GM03348 (cell line): ENCODE measurements around the gene TMPRSS9.

ENCODE experiments used
- DNase-seq: peaks from one replicate; pipeline ENCODE4 v3.0.0; 2012; ENCODE audit warnings: low spot score

TMPRSS9 gene

DNA sequence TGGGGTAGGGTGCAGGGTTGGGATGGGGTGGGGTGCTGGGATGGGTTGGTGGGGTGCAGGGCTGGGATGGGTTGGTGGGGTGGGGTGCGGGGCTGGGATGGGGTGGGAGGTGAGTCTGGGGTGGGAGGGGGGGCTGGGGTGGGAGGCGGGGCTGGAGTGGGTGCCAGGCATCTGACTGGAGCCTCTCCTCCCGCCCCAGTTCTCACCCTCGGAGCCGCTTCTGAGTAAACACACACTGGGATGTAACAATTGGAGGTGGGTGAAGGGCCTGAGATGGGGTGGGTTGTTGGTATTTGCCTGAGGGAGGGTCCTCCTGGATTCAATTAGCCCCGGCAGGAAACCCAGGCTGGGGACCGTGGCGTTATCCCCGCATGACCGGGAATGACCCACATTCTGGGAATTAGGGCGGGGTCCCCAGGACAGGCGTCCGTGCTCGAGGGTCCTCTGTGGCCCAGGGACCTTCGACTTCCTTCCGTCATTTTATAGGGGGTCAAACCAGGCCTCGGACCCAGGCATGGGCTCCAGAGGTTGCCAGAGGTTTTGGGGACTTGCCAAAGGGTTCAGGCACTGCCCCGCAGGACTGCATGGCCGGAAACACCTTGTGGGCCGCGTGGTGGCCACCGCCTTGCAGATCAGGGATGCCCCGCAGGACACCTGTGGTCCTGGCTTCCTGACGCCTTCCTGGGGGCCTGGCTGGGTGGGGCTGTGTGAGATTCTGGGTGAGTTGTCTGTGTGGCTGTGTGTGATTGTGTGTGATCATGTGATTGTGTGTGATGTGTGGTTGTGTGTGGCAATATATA, 1.4 kb downstream of the TMPRSS9 start:
- no peak for DNase-seq

DNA sequence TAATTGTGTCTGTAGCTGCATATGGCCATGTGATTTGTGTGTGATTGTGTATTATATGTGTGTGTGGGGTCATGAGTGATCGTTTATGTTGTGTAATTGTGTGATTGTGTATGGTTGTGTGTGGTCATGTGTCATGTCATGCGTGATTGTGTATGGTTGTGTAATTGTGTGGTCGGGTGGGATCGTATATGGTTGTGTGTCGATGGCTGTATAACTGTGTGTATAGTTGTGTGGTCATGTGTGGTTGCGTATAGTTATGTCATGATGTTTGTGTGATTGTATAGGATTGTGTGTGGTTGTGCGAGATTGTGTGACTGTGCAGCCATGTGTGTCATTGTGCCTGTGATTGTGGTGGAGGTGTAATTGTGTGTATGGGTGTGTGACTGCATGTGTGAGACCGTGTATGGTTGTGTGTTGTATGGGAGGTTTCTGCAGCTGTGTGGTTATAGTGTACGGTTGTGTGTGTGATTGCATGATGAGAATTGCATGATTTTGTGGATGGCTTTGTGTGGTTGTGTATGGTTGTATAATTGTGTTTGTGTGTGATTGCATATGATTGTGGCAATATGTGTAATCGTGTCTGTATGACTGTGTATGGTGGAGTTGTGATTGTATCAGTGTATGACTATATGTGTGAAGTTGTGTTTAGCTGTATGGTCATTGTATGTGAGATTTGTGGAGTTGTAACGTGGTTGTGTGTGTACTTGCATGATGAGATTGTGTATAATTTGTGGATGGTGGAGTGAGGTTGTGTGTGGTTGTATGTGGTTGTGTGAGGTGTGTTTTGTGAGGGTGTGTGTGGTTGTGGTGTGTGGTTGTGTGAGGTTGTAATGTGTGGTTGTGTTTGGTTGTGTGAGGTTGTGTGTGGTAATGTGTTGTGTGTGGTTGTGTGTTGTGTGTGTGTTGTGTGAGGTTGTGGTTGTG, 2.2 kb downstream of the TMPRSS9 start:
- no peak for DNase-seq

DNA sequence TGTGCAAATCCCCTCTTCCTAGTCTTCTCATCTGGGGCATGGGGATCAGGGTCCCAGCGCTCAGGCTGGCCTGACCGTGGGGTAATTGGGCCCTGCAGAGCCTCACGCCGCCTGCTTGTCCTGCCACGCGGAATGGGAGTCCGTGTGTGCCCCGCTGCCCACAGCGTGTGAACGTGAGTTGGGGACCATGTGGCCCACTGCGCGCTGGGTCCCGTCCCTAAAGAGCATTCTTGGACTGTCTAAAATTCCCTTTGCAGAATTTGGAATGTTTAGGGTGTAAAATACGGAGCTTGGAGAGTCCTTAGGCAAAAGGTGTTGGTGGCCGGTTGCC, 2.9 kb downstream of the TMPRSS9 start:
- no peak for DNase-seq

DNA sequence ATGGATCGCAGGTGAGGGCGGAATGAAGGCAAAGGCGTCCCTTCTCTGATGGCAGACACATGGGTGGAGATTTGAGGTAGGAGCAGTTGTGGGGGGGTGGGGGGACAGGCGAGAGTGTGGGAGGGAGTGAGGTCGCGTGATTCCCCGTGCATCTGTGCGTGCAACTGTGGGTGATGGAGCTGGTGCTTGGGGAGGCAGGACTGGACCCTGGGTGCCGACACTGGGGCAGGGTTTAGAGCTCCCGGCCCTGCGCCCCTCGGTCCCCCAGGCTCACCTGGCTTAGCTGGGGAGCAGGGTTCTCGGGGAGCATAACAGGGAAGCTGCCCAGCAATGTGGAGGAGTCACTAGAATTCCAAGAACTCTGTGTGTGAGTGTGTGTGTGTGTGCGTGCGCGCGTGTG, 3.4 kb downstream of the TMPRSS9 start:
- no peak for DNase-seq

DNA sequence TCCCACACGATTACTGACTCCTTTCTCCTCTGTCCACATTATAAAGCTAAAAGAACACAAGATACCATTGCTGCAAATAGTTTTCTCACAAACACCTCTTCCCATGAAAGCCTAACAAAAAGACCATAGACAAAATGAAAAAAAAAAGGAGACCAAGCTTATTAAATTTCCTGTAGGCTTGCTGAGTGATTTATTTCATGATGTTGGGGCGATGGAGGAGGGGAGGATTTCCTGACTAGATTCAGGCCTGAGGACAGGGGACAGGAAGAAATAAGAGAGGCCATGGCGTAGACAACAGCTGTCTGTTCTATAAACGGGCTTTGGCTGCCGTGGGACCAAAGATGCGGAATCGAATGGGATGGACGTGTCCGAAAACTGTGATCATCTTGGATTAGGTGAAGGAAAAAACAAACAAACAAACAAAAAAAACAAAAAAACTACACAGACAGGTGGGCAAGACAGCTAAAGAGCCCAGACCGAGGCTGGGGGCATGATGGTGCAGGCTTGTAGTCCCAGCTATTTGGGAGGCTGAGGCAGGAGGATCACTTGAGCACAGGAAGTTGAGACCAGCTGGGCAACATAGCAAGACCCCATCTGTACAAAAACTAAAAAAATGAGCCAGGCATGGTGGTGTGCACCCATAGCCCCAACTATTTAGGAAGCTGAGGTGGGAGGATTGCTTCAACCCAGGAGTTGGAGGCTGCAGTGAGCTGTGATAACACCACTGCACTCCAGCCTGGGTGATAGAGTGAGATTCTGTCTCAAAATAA, 5.3 kb downstream of the TMPRSS9 start:
- no peak for DNase-seq

DNA sequence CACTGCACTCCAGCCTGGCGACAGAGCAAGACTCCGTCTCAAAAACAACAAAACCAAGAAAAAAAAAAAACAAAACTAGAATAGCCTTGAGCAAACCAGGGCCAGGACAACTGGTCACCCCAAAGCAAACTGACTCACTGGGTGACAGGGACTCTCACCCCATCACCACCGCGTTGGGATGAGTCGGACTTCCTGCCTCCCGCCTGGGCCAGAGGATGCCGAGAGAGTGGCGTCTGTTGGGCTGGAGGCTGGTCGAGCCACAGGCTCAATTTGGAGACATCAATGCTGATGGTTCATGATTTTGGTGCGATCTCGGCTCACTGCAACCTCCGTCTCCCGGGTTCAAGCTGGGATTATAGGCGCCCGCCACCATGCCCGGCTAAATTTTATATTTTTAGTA, 11.6 kb downstream of the TMPRSS9 start:
- DNase-seq: peak; percentile 51

DNA sequence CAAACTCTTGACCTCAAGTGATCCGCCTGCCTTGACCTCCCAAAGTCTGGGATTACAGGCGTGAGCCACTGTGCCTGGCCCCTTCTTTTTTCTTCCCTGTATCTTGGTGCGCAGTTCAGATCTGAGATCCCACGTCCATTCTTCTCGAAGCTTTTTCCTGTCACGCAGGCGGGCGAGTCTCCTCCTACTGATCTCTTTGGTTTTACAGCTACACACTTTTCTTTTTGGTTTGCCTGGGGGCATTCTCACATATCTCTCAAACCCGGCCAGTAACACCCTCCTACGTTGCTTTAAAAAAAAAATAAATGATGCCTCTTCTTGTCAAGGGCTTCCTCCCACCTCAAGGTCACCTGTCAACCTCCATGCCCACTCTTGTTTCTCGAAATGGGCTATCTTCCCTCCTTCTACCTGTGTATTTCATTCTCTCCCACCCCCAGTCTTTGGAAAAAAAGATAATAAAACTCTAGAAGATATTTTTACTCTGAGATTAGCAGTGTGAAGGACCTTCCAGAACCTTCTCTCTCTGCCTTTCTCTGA, 12.1 kb downstream of the TMPRSS9 start:
- DNase-seq: no peak

DNA sequence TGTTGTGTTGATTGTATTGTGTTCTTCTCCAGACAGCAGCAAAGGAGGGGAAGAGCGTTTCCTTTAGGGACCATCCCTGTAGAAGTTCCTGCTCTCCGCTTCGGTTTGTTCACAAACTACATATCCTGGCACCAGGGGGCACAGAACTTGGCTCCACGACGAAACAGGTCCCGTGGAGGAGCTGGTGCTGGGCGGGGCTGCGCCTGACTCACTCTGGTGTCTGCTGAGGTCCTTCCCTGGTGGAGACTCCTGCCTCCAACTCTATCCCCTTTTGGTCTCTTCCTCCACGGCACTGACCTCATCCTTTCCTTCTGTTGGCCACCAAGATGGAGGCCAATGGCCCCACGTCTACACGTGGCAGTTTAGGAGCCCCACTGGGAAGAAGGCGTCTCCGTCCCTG, 14.7 kb downstream of the TMPRSS9 start:
- DNase-seq: no peak

DNA sequence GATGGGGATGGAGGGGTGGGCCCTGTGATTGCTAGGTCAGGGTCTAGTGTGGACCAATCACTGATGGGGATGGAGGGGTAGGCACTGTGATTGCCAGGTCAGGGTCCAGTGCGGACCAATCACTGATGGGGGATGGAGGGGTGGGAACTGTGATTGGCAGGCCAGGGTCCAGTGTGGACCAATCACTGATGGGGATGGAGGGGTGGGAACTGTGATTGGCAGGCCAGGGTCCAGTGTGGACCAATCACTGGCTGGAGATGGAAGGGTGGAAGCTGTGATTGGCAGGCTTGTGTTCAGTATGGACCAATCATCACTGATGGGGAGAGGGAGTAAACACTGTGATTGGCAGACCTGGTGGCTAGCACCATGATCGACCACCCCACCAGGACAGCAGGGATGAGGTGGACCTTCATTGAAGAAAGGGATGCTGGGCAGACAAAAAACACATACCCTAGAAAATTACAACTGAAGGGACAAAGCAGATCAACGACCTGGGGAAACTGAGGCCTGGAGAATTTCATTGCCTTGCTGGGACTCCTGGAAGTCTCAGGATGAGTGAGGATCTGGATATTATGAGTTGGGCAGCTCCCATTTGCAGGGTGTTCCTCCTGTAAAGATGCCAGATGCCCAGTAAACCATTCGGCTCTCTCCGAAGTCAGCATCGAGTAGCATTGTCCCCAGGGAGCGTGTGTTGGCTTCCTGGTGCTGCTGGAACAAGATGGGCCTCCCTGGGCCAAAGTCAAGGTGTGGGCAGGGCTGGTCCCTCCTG, 15.5 kb downstream of the TMPRSS9 start:
- DNase-seq: no peak

DNA sequence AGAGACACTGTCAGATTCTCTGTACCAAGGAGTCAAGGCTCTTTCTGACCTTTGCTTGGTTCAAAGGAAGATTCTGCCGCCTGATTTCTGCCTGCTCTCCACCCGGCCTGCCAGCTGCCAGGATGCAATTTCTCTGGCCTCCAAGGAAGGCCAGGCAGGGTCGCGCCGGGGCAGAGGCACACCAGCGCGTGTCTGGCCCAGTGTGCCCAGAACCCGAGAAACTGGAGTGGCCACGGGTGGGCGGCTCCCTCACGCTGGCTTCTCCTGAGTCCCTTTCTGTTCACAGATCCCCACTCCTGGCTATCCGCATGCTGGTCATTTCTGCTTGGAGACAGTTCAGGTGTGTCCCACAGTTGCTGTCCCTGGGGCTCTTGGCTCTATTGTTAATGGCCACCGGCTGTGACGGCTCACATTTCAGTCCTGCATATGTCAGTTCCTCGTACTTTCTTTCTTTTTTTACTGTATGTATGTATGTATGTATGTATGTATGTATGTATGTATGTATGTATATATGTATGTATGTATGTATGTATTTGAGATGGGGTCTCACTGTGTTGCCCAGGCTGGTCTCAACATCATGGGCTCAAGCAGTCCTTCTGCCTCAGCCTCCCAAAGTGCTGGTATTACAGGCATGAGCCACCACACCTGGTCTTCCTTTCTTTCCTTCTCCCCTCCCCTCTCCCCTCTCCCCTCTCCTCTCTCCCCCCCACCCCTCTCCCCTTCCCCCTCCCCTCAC, 16.9 kb downstream of the TMPRSS9 start:
- no peak for DNase-seq

DNA sequence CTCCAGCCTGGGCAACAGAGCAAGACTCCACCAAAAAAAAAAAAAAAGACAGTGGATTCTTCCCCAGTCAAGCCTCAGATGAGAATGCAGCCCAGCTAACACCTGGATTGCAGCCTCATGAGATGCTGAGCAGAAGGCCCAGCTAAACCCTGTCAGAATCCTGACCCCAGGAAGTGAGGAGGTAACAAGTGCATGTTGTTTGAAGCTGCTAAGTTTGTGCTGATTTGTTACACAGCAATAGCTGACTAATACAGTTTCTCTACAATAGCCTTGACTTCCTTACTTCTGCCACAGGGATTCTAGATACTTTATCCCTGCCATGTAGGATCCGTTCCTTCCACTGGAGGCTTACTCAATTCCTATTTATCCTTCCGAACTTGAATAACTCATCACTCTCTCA, 20.5 kb downstream of the TMPRSS9 start:
- DNase-seq: no peak

DNA sequence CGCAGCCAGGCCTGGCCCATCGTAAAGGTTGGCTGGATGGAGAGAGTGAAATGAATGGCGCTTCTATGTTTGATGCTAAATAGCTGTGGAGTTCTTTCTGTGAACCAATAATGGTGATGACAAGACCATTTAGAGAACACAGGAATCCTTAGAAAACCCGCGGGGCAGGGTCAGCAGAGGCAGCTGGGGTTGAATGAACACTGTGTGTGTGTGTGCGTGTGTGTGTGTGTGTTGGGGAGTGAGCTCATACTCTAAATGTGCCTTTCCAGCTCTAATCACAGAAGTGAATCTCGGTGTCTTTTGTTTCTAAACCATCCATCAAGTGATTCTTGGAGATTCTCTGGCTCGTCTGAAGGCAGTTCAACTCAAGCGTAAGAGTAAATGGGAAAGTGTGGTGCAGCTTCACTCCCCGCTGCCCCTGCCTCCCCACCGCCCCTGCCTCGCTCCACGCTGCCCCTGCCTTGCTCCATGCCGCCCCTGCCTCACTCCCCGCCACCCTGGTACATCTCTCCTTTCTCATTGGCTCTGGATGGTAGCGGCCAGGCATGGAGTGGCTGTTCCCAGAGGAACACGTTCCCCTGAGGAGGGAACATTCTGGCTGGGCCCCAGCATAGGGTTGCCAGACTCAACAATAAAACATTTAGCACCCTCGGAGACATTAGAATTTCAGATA, 21.2 kb downstream of the TMPRSS9 start:
- no peak for DNase-seq

DNA sequence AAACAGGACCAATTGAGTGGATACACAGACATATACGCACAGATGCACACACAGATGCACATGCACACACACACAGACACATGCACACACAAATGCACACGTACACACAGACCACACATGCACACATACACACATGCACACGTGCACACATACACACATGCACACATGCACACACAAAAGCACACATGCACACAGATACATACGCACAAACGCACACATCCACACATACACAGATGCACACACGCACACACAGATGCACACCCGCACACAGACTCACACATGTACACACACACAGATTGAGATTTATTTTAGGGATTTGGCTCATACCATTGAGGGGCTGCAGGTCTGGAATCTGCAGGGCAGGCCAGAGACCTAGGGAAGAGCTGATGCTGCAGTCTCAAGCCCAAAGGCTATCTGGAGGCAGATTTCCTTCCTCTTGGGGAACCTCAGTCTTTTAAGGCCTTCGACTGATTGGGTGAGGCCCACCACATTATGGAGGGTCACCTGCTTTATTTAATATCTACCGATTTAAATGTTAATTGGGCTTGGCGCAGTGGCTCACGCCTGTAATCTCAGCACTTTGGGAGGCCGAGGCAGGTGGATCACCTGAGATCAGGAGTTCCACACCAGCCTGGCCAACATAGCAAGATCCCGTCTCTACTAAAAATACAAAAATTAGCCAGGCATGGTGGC, 22.6 kb downstream of the TMPRSS9 start:
- no peak for DNase-seq

DNA sequence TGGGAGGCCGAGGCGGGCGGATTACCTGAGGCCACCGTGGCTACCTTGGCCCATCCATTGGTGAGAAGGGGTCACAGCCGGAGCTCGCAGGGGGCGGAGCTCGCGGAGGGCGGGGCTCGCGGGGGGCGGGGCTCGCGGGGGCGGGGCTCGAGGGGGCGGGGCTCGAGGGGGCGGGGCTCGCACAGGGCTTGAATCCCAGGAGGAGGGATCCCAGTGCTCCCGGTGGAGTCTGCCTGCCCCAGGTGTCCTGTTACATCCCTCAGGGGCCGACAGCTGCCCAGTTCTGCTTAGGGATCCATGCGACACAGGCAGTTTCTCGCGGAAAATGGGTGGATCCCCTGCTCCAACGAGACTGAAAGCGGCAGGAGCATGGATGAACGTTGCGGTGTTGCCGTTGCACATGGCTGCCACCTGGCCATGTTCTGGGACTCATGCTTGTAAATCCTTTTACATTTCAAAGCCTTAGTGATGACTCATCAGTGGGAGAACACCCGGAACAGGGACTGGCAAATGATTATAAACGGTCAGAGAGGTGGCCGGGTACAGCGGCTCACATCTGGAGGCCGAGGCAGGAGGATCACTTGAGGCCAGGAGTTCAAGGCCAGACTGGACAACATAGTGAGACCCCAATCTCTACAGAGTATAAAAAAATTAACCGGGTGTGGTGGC, 25.1 kb downstream of the TMPRSS9 start:
- peak; percentile 89 for DNase-seq

DNA sequence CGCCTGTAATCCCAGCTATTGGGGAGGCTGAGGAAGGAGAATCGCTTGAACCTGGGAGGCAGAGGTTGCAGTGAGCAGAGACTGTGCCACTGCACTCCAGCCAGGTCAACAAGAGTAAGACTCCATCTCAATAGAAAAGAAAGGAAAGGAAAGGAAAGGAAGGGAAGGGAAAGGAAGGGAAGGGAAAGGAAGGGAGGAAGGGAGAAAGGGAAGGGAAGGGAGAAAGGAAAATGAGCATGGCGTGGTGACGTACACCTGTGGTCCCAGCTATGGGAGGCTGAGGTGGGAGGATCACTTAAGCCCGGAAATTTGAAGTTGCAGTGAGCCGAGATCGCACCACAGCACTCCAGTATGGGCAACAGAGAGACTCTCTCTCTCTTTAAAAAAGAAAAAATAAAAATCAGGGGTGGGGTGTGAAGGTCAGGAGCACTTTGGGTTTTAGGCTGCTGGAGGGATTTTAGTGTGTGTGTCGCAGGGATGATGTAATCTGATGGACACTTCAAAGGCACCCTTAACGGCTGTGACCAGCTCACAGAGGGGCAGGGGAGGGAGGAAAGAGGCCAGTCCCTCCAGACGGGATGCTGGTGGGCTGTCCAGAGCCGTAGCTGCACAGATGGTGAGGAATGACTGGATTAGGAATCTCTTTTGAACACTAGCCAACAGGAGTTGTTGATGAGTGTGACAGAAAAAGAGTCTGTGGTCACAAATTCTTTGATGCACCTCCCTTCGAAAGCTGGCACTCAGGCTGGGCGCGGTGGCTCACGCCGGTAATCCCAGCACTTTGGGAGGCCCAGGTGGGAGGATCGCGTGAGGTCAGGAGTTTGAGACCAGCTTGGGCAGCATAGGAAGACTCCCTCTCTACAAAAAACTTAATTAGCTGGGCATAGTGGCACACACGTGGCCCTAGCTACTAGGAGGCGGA, 27.6 kb downstream of the TMPRSS9 start:
- no peak for DNase-seq

DNA sequence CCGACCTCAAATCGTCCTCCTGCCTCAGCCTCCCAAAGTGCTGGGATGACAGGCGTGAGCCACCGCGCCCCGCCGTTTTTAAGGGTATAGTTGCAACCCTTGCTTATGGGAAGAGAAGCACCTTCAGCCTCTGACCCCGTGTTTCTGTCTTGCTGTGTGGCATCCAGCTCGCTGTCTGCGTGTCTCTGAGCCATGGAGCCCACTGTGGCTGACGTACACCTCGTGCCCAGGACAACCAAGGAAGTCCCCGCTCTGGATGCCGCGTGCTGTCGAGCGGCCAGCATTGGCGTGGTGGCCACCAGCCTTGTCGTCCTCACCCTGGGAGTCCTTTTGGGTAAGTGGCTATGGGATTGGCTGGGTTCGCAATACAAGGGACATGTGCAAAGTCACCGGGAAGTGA, 29.5 kb downstream of the TMPRSS9 start:
- no peak for DNase-seq

DNA sequence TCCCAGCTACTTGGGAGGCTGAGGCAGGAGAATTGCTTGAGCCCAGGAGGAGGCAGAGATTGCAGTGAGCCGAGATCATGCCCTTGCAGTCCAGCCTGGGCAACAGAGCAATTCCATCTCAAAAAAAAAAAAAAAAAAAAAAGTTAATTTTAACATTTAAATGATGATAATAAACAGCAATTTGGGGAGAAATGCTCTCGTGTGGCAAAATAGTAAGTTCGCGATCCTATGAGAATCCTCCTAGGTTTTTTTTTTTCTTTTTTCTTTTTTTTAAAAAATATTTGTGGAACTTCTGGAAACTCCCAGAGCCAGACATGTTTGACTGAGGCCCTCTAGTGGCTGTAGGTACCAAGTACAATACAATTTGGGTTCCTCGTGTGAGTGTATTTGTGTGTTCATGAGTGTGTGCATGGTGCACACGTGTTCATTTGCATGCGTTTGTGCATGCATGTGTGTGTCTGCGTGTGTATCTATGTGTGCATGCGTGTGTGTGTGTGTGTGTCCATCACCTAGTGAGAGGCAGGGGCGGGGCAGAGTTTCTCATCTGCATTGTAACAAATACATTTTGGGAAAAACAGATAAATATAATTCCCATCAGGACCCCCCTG, 31.2 kb downstream of the TMPRSS9 start:
- DNase-seq: peak; percentile 83

DNA sequence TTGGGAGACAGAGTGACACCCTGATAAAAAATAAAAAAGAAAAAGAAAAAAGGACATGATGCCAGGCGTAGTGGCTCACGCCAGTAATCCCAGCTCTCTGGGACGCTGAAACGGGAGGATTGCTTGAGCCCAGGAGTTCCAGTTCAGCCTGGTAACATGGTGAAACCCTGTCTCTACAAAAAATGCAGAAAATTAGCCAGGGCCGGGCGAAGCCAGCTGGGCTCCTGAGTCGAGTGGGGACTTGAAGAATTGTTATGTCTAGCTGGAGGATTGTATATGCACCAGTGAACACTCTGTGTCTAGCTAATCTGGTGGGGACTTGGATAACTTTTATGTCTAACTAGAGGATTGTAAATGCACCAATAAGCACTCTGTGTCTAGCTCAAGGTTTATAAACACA, 32.3 kb downstream of the TMPRSS9 start:
- no peak for DNase-seq
